ENCODE measurements around the gene CYP4F12.
A peak's percentile ranks its signal among the peaks of the same experiment; 100 is the strongest.

The CYP4F12 gene, protein sequence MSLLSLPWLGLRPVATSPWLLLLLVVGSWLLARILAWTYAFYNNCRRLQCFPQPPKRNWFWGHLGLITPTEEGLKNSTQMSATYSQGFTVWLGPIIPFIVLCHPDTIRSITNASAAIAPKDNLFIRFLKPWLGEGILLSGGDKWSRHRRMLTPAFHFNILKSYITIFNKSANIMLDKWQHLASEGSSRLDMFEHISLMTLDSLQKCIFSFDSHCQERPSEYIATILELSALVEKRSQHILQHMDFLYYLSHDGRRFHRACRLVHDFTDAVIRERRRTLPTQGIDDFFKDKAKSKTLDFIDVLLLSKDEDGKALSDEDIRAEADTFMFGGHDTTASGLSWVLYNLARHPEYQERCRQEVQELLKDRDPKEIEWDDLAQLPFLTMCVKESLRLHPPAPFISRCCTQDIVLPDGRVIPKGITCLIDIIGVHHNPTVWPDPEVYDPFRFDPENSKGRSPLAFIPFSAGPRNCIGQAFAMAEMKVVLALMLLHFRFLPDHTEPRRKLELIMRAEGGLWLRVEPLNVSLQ

DNA sequence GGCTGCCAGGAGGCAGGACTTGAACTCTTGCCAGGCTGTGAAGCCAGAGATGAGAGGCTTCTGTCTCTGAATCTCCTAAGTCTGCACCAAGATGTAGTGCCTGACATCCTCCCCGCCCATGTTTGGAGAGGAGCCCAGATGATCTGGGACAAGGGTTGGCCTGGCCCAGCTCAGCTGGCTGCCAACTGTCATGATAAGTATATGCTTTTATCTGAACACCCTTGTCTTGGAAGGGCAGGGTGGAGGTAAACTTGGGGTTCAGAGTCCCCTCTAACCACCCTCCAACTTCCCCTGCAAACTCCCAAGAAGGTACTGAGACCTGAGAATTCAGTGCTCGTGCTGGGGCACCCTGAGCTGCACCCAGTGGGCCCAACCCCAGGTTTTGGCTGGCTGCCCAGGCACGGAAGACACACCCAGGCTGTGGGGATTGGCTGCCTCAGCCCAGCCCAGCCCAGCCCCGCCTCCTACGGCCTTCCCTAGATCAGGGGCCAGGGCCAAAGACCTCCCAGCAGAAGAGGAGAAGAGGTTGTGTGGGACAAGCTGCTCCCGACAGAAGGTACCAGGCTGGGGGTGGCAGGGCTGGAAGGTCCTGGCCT, at the start of gene CYP4F12:
Gene CYP4F12, plus strand, starts transcription at position 508 of the 596 bp plus-strand sequence. CDS start 443 bp downstream, outside the sequence.
- DNase-seq = no peak

- DNase-seq = no peak
Observed at GRCh38 chr19:15623711-15624318, 49.1 kb upstream of the CYP4F12 start.

DNA sequence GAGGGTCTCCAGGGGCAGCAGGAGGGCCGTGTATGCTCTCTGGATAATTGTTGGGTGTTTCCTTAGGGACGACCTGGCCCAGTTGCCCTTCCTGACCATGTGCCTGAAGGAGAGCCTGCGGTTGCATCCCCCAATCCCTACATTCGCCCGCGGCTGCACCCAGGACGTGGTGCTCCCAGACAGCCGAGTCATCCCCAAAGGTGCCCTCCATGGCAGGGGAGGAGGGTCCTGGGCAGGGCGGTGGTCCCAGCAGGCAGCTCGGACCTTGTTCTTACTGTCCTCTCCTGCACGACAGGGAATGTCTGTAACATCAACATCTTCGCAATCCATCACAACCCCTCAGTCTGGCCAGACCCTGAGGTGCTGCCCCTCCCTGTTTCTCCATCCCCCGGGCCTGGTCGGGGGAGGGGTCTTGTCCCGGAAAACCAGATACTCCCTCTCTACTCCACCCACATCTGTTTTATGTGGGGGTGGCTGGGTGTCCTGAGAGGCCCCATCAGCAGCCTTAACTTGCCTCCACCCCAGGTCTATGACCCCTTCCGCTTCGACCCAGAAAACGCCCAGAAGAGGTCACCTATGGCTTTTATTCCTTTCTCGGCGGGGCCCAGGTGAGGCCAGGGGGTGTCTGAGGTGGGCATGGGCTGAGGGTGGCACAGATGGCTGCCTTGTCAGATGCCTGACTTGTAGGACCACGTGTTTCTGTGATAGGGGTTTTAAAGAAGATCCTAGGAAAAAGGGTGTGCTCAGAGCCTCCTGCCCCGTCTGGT, 44.5 kb upstream of the CYP4F12 start:
- no peak for DNase-seq

- DNase-seq = peak; percentile 93
Observed at GRCh38 chr19:15629003-15629880, 43.6 kb upstream of the CYP4F12 start.

DNA sequence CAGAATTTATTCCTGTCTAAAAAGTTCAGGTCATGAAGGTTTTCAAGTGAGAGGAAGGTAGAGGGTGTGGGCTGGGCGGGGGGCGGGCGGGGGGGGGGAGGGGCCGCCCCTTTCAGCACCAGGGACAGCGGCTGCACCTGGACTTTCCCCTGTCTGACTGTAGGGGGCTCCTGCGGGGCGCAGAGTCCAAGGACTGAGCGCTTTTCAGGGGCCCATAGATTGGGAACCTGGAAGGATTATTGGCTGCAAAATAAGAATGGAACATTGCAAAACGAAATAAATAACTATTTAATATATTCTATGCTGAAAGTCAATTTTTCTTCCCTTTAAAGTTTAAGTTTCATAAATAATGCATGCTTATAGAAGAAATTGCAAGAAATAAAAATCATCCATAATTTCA, 41.1 kb upstream of the CYP4F12 start:
- peak; percentile 32 for DNase-seq

DNA sequence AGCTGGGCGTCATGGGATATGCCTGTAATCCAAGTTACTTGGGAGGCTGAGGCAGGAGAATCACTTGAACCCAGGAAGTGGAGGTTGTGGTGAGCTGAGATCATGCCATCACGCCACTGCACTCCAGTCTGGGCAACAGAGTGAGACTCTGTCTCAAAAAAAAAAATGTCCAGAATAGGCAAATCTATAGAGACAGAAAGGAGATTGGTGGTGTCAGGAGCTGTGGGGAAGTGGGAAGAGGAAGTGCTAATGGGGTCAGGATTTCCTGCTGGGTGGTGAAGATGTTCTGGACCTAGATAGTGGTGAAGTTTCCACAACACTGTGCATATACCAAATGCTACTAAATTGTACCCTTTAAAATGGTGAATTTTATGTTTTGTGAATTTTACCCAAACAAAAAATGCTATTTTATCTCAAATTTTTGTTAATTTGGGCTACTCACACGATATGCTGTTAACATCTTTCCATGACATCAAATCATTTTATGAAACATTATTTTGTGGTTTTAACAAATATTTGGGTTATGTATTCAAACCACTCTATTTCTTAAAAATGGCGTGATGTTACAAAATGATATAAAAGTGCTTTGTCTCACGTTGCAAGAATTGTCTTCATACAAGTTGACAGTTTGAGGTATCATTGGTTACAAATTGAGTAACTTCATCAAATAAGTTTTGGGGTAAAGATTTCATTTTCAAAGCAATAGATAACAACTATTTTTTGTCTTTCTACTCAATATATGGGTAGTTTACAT, 39.6 kb upstream of the CYP4F12 start:
- no peak for DNase-seq

GRCh38 chr19:15634105-15634504, 38.8 kb upstream of the CYP4F12 start:
- DNase-seq = no peak

DNA sequence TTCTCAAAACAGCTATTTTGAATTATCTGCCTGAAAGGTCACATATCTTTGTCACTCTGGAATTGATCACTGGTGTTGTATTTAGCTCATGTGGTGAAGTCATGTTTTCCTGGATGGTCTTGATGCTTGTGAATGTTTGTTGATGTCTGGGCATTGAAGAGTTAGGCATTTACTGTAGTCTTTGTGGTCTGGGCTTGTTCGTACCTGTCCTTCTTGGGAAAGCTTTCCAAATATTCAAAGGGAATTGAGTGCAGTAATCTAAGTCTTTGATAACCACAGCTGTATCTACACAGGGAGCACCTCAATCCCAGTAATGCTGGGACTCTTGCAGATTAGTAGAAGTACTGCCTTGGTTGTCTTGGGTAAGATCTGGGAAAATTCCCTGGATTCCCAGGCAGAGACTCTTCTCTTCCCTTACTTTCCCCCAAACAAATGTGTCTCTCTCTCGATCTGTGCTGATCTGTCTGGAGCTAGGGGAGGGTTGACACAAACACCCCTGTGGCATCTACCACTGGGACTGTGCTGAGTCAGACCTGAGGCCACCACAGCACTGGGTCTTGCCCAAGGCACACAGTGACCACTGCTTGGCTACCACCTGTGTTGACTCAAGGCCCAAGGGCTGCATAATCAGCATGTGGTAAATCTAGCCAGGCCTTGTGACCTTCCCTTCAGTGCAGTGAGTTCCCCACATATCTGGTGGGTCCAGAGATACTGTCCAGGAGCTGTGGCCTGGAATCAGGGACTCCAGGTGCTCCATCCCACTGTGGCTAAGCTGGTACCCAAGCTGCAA, 37.7 kb upstream of the CYP4F12 start:
- DNase-seq = no peak

- DNase-seq = no peak
Observed at GRCh38 chr19:15636026-15636425, 36.9 kb upstream of the CYP4F12 start.

GRCh38 chr19:15639596-15639995, 33.3 kb upstream of the CYP4F12 start:
- DNase-seq = no peak

GRCh38 chr19:15640294-15640903, 32.5 kb upstream of the CYP4F12 start, which contains the start of gene CYP4F3:
Gene CYP4F3, plus strand, starts transcription at chr19:15640897. Its CDS starts 519 bp downstream, at chr19:15641416.
- no peak for DNase-seq

DNA sequence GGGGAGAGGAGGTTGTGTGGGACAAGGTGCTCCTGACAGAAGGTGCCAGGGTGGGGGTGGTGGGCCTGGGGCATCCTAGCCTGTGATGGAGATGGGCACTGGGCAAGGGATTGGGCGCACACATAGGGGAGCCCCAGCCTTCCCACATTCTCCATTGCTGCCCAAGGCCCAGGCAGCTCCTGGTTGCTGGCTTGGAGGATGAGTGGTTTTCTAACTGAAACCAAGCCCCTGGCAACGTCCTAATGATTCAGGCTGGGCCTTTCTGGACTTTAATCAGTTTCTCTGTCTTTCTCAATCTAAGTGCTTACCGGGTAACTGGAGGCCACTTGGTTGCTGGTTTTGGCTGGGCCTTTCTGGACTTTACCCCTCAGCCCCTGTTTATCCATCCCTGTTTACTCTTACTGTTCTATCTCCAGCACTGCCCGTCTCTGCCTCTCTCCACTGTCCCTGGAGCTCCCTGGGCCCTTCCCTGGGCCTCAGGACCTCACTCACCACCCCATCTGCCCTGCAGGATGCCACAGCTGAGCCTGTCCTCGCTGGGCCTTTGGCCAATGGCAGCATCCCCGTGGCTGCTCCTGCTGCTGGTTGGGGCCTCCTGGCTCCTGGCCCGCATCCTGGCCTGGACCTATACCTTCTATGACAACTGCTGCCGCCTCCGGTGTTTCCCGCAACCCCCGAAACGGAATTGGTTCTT, 31.8 kb upstream of the CYP4F12 start:
- DNase-seq = no peak

DNA sequence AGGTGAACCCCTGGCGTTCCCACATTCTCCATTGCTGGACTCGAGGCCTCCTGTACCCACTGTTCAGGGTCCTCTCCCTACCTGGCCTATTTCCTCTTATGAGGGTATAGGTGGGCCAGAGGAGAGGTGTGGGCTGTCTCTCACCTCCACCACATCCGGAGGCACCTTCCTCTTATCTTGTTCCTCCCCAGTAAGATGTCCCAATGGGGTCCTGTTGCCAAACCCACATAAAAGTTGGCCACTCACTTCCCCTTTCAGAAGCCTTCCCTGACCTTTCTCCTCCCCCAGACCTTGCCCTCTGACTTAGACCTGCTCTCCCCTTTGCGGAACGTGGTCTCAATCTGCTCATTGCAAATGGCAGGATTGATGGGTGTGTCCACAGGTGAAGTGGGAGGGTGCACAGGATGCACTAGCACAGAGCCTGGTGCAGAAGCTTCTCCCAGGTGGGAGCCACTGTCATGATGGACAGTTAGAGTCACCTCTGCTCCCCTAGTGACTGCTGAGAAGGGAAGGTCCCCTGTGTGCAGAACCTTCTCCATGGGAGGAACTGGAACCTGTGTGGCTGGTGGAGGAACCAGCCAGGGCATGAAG, 30.9 kb upstream of the CYP4F12 start:
- no peak for DNase-seq

DNA sequence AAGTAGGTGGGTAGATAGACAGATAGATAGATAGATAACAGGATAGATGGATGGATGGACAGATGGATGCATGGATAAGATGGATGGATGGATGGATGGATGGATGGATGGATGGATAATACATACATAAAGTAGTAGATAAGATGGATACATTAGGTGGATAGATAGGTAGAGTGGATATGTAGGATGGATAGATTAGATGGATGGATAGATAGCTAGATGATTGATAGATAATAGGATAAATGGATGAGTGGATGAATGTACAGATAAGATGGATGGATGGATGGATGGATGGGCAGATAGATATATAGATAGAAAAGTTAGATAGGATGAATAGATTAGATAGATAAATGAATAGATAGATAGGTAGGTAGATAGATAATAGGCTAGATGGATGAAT, 30.1 kb upstream of the CYP4F12 start:
- no peak for DNase-seq

- no peak for DNase-seq
Observed at GRCh38 chr19:15643387-15643786, 29.5 kb upstream of the CYP4F12 start.

DNA sequence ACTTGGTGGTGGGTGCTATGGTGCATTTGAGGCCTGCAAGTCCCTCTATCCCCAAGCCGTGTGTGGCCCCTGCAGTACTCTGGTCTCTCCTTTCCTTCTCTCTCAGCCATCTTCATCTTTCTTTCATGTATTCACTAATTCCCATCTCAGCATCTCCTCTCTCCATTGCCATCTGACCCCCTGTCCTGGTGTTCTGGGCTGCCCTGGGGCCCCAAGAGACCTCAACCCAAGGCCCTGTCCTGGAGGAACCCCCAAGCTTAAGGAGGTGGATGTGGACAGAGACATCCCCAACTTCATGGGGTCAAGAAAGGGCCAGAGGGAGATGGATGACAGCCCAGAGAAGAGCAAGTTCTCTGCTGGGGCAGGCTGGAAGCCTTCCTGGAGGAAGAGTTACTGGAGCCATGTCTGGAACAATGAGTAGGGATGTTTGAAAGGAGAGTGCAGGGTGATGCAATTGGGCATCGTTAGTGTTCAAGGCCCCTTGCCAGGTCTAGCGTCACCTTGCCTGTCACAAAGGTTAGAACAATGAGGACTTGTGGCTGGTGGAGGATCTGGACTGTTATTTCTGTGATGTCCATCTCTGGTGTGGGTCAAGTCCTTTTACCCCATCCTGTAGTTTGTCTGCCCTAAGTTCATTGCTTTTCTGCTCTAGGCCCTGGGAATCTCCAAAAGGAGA, 28.7 kb upstream of the CYP4F12 start:
- DNase-seq = no peak

GRCh38 chr19:15644816-15645215, 28.1 kb upstream of the CYP4F12 start:
- DNase-seq = no peak

DNA sequence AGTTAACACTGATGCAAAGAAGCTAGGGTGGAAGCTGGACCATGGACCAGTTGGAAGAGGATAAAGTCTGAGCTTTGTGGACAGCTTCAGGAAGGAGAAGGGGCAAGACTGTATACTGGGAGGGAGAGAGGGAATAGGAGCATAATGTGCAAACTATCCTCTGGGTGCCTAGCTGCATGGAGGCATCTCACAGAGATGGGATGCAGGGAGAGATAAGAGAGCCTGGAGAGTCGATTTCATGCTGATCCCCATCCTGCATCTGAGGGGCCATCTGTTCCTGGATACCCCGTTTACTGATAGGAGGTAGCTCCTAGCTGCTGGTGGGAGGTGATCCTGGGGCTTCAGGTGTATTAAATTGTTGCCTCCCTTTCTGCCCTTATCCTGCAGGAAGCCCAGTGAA, 23.4 kb upstream of the CYP4F12 start:
- DNase-seq = no peak
